Measurements from ENCODE around the gene GLCE.

GRCh38 chr15:69318033-69318432 lies 157.6 kb downstream of the GLCE start:
- no peak for TF ChIP-seq CTCF (IDR thresholded peaks at IDR 0.05)
- no peak for TF ChIP-seq EP300 (IDR thresholded peaks at IDR 0.05)
- no peak for TF ChIP-seq POLR2A (IDR thresholded peaks at IDR 0.05)
- TF ChIP-seq POLR2AphosphoS5 (IDR thresholded peaks at IDR 0.05) = no peak
